PC-3 (cell line): ENCODE data around the gene GAMT. TPM values are rescaled to one million over a fixed set of nuclear protein-coding genes. Genes with fewer than 3 reads are reported as not detected.

Experiments
- ATAC-seq: fragments of 200-7000 bp; cut with Tn5 transposase; 2 replicates; pipeline ENCODE4 v1.9.1; 2020; ENCODE audit warnings: mild to moderate bottlenecking, moderate library complexity
- BruUV-seq: library from RNA; stranded (reverse); fragments of 400-500 nt; replicated peaks from 2 replicates; lab custom pipeline; 2021; lab: Mats Ljungman, UMichigan
- CTCF ChIA-PET: fragments of 300-600 bp; sonication (Branson Sonifier 250); formaldehyde crosslinking; loops from one replicate; lab custom pipeline; 2022; ENCODE audit warnings: antibody characterized with exemption; lab: Charles Lee
- POLR2A ChIA-PET: fragments of 300-600 bp; sonication (Branson Sonifier 250); formaldehyde crosslinking; loops from one replicate; lab custom pipeline; 2022; ENCODE audit warnings: antibody characterized with exemption; ENCODE audit not compliant: unreplicated experiment; lab: Charles Lee
- DNase-seq: peaks from one replicate; pipeline ENCODE4 v3.0.0-alpha.2; 2015
- H2AFZ ChIP-seq: fragments of 300-600 bp; sonication (generic); 2 replicates; pipeline ENCODE4 v1.6.0; 2016; ENCODE audit warnings: antibody characterized with exemption, low read length
- H3F3A ChIP-seq: fragments of 300-600 bp; sonication (generic); one replicate; pipeline ENCODE4 v1.6.0; 2017; ENCODE audit warnings: antibody characterized with exemption, low read length, control low read depth, mild to moderate bottlenecking; ENCODE audit not compliant: unreplicated experiment
- H3K27ac ChIP-seq: fragments of 300-600 bp; sonication (generic); 2 replicates; pipeline ENCODE4 v1.5.1; 2016; ENCODE audit warnings: mild to moderate bottlenecking, low read length
- H3K27me3 ChIP-seq: fragments of 300-600 bp; sonication (generic); 2 replicates; pipeline ENCODE4 v1.6.1; 2016; ENCODE audit warnings: low read length, mixed read lengths
- H3K36me3 ChIP-seq: fragments of 300-600 bp; sonication (generic); 2 replicates; pipeline ENCODE4 v1.6.1; 2016; ENCODE audit warnings: low read depth, mixed run types, low read length, mixed read lengths
- H3K4me1 ChIP-seq: fragments of 300-600 bp; sonication (generic); 2 replicates; pipeline ENCODE4 v1.5.1; 2016; ENCODE audit warnings: low read length; ENCODE audit not compliant: insufficient read depth
- H3K4me2 ChIP-seq: fragments of 300-600 bp; sonication (generic); 2 replicates; pipeline ENCODE4 v1.6.0; 2016; ENCODE audit warnings: low read length
- H3K4me3 ChIP-seq: fragments of 300-600 bp; sonication (generic); 2 replicates; pipeline ENCODE4 v1.5.1; 2016; ENCODE audit warnings: mild to moderate bottlenecking, low read length, mixed read lengths
- H3K79me2 ChIP-seq: fragments of 300-600 bp; sonication (generic); 2 replicates; pipeline ENCODE4 v1.6.1; 2017; ENCODE audit warnings: low read length, mixed read lengths
- H3K9ac ChIP-seq: fragments of 300-600 bp; sonication (generic); 2 replicates; pipeline ENCODE4 v1.6.0; 2016; ENCODE audit warnings: mild to moderate bottlenecking, low read length
- H3K9me2 ChIP-seq: fragments of 300-600 bp; sonication (generic); replicated peaks from 2 replicates; pipeline ENCODE4 v1.6.1; 2016; ENCODE audit warnings: mixed run types, low read length, mixed read lengths
- H3K9me3 ChIP-seq: fragments of 300-600 bp; sonication (generic); 2 replicates; pipeline ENCODE4 v1.6.1; 2016; ENCODE audit warnings: low read length, mixed read lengths
- H4K20me1 ChIP-seq: fragments of 300-600 bp; sonication (generic); 2 replicates; pipeline ENCODE4 v1.6.1; 2016; ENCODE audit warnings: low read length, mixed read lengths
- EZH2 ChIP-seq: fragments of 300-600 bp; sonication (generic); IDR thresholded peaks from one replicate; pipeline ENCODE4 v1.6.1; 2017; ENCODE audit warnings: antibody characterized with exemption, mild to moderate bottlenecking, low read length; ENCODE audit not compliant: unreplicated experiment
- EZH2phosphoT487 ChIP-seq: fragments of 300-600 bp; sonication (generic); IDR thresholded peaks from 2 replicates; pipeline ENCODE4 v1.6.1; 2018; ENCODE audit warnings: mild to moderate bottlenecking, antibody characterized with exemption, low read length, borderline replicate concordance
- intact Hi-C: fragments of 100-400 bp; cut with micrococcal nuclease; formaldehyde crosslinking; loops from 2 replicates; pipeline ENCODE4 v1.9.0; 2023
- total RNA-seq: library from RNA; depleted of rRNA; stranded (reverse); fragments of >200 nt; gene quantifications from 2 replicates; pipeline ENCODE4 v1.2.3, GENCODE V29; 2014
- TF ChIP-seq, protein P1 (sequence below): fragments of 300-600 bp; sonication (generic); conservative IDR thresholded peaks from 2 replicates; pipeline ENCODE4 v1.5.1; 2017; ENCODE audit warnings: antibody characterized with exemption, low read depth, mild to moderate bottlenecking, low read length

The GAMT gene
- total RNA-seq, 1 experiment from 2014 or later = 75.6 TPM

DNA sequence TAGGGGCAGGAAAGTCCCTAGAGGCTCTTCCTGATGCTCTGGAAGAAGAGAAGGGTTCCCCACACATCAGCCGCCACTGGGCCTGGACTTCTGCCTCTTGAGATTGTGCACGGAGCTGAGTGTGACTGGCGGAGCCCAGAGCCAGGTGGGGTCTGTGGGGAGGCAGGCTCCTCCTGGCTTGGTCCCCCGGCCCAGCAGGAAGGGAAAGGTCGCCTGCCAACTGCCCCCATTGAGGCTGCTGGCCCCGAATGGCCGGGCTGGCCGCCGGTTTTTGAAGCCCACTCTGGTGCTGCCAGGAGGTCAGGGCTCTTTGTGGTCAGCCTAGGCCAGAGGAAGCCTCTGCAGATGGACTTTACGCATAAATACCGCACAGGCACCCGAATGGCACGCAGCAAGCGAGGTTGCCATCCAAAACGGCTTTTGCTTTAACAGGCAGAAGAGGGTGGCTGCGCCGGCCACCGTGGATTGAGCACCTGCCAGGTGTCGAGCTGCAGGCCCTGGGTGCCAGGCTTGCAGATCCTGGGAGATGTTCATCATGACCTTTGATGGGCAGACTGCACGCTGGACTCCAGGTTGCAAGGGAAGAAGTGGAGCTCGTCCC, 11.1 kb upstream of the GAMT start:
- no peak overlapping the region for H2AFZ ChIP-seq
- intact Hi-C loops = no loop called here
- no peak overlapping the region for H3K27ac ChIP-seq
- no peaks in the 10 kb centered on the region for H3K27me3 ChIP-seq
- ATAC-seq = no peak
- H3K9ac ChIP-seq = no peak overlapping the region
- peaks cover 7% of the 10 kb centered on the region for H3F3A ChIP-seq
- DNase-seq = no peak
- no TSS peak for BruUV-seq
- peaks cover 96% of the 10 kb centered on the region for H3K79me2 ChIP-seq
- peaks cover 41% of the 10 kb centered on the region for H3K4me1 ChIP-seq
- ChIA-PET POLR2A (no interaction called here), CTCF (no interaction called here)
- no peak overlapping the region for H3K4me2 ChIP-seq
- H3K36me3 ChIP-seq = peaks cover 9% of the 10 kb centered on the region; the same call in 1 of the 2 replicates
- no peaks in the 10 kb centered on the region for H3K9me2 ChIP-seq
- no peaks in the 10 kb centered on the region for H3K9me3 ChIP-seq
- no peak overlapping the region for H3K4me3 ChIP-seq
- H4K20me1 ChIP-seq = peaks cover 51% of the 10 kb centered on the region
- TF ChIP-seq, protein P1, sequence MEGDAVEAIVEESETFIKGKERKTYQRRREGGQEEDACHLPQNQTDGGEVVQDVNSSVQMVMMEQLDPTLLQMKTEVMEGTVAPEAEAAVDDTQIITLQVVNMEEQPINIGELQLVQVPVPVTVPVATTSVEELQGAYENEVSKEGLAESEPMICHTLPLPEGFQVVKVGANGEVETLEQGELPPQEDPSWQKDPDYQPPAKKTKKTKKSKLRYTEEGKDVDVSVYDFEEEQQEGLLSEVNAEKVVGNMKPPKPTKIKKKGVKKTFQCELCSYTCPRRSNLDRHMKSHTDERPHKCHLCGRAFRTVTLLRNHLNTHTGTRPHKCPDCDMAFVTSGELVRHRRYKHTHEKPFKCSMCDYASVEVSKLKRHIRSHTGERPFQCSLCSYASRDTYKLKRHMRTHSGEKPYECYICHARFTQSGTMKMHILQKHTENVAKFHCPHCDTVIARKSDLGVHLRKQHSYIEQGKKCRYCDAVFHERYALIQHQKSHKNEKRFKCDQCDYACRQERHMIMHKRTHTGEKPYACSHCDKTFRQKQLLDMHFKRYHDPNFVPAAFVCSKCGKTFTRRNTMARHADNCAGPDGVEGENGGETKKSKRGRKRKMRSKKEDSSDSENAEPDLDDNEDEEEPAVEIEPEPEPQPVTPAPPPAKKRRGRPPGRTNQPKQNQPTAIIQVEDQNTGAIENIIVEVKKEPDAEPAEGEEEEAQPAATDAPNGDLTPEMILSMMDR = no peak
- TF ChIP-seq EZH2phosphoT487 (no peak), EZH2 (no peak)

DNA sequence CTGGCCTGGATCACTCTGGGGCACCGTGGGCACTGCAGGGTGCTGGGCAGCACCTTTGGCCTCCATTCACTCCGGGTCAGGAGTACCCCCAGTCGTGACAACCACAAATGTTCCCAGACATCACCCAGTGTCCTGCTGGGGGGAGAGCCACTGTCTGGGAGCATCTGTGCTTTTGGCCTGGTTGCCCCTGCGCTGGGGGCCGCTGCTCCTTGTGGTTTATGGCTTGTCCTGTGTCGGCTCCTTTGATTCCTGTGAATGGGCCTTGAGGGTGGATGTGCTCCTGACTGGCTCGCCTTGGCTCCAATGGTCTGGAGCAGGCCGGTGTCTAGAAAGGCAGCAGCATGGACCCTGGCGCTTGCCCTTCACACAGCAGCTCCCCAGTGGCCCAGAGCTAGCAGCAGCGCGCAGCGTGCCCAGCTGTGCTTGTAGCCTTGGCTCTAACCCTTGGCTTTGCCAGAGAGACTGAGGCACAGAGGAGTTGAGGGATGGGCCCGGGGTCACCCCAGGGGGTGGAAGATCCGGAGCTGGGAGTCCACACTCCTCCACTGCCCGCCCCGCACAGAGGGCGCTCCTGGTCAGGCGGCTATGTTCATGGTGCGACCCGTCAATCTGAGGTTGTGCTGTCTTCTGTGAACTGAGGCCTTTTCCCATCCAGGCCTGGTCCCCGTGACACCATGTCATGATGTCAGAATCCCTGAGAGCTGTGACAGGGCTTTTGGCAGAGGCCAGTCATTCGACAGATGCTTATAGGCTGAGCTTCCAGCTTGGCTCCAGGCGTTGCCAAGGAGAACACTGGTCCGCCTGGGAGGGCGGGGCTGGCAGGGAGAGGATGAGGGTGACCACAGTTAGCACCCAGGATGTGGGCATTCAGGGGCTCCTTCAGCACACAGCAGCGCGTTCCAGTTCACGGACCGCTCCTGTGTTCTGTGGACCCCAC, 10.2 kb upstream of the GAMT start:
- Histone ChIP-seq H3K9me3 (no peaks in the 10 kb centered on the region), H3F3A (peaks cover 7% of the 10 kb centered on the region), H3K4me3 (no peak overlapping the region), H3K4me1 (peaks cover 42% of the 10 kb centered on the region), H3K27me3 (no peaks in the 10 kb centered on the region), H2AFZ (no peak overlapping the region), H3K9me2 (no peaks in the 10 kb centered on the region), H3K4me2 (0 out of 2 replicates have a peak overlapping the region, but pooled peaks have one; percentile 90), H4K20me1 (peaks cover 43% of the 10 kb centered on the region), H3K79me2 (peaks cover 87% of the 10 kb centered on the region), H3K27ac (no peak overlapping the region), H3K36me3 (peaks cover 8% of the 10 kb centered on the region; the same call in 1 of the 2 replicates), H3K9ac (no peak overlapping the region)
- POLR2A ChIA-PET = no interaction called here
- TF ChIP-seq EZH2phosphoT487 = no peak
- TF ChIP-seq, protein P1 = no peak
- TF ChIP-seq EZH2 = no peak
- CTCF ChIA-PET = no interaction called here
- intact Hi-C loops = no loop called here
- no TSS peak for BruUV-seq
- DNase-seq (no peak), ATAC-seq (no peak)
